ENCODE data around the gene PCCA.
"Not testable (repeated sequence)": the region's sequence is repeated elsewhere in the genome, so short reads cannot be mapped to it uniquely, and the experiment has no call there.

Gene PCCA

GRCh38 chr13:100514788-100515409 is 426.0 kb downstream of the PCCA start:
- DNase-seq = peak; percentile 89

- no peak for DNase-seq
These were observed 426.5 kb downstream of the PCCA start for GRCh38 chr13:100515410-100515800.

DNA sequence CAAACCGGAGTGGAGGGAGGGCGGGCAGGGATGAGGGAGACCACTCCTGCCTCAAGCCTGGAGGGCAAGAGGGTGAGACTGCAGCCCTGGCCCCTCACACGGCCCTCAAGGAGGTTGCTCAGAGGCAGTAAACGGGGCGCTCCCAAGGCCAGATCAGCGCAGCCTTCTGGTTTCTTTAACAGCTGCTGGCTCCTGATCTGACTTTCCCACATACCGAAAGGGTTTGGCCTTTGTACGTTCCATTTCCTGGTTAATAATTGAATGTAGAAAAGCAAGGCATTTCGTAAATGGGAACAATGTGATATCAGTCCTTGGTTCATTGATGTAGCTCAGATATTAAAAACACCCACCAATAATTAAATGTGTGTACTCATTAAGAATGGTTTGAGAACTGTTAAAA is 428.2 kb downstream of the PCCA start:
- no peak for DNase-seq

DNA sequence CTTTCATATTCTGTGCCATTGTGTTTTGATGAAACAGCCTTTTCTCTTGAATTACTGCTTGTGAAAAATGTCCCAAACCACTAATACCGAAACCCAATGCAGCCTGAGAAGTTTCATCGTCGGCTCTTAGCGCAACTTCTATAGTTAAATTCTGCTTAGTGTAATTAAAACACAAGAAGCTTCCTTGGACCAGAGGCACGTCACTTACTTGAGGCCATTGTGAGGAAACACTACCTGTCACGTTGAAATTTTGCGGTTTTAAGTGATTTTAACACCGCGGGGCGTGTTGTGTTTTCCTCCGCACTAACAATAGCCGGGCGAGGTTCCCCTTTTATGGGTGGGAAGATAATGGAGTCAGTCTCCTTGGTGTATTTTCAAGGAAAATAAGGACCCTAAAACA is 428.8 kb downstream of the PCCA start:
- no peak for DNase-seq

DNA sequence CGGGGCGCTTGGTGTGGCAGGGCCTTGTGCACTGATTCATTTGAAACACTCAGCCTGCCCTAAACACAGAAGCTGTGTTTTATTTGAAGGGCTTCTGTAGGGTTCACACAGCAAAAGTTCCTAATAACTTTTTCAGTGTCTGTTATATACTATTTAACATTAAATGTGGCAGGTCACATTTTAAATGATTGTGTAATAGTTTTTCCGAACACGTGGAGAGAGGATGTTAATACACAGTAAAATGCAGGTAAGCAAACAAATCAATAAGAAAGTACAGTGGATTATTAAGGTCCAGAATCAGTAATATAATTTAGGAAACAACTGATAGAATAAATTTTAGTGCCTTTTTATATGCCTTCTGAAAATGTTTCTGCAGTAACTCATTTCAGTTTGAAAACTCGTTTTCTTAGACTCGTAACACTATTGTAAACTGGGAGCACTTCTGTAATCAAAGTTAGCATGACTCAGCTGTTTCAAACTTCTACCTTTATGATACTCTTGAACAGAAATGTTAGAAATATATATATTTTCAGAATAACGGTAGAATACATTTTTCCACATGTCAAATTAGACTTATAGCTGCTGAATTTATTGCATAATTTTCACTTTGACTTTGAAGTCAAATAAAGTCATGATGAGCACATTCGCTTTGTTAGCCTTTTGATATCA is 429.6 kb downstream of the PCCA start:
- DNase-seq = no peak

DNA sequence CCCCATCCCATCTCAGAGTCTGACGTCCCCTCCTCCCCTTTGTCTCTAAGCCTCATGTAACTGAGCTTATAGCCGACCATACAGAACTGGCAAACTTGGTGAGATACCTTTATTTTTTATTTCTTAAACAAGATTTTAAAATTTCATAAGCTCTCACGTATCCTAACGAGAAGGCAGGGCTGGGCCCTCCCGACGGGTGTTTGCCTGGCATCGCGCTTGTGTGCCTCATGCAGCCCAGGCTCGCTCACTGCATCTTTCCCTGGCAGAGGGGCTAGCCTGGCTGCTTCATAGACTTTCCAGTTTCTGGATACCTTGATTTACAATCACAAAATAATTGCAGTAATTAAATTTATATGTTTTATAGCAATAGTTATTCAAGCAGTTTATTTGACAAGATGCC is 430.7 kb downstream of the PCCA start:
- no peak for DNase-seq

DNA sequence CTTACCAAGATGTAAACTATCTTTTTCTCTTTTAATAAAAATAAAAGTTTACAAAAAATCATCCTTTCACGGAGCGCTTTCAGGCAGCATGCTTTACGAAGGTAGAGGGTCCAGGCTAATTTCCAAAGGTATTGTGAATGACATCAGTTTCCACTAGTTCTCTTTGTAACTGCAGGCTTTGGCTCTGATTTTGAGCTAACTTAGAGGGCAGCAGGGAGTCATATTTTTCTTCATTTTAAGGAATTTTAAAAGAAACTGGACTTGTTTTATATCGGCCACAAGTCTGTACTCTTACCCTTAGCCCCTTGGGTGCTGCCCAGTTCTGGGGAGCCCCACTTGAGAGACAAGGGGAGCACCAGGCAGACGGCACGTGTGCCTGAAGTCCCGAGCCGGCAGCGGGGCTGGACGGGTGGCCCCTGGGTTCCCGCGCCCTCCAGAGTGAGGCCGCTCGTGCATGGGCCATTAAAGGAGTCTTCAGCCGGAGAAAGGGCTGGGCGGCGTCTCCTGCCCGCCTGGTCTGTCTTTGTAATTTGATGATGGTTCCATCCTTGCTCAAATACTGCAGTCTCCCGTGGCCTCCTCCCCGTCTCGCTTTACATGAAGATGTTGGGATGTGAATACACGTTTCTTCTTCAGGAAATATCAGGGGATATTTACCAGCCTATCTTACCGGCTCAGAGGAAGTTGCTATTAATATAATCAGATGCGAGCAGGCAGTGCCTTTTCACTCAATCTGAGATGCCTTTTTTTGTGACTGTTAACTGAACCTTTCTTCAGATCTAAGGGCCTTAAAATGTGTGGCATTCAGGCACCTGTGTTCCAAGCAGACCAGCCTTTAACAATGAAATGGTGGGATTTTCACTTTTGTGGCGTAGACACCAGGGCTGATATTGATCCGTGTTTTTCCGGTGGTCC is 432.3 kb downstream of the PCCA start:
- peak; percentile 50 for DNase-seq

GRCh38 chr13:100521851-100522617 is 433.1 kb downstream of the PCCA start:
- peak; percentile 96 for DNase-seq

DNA sequence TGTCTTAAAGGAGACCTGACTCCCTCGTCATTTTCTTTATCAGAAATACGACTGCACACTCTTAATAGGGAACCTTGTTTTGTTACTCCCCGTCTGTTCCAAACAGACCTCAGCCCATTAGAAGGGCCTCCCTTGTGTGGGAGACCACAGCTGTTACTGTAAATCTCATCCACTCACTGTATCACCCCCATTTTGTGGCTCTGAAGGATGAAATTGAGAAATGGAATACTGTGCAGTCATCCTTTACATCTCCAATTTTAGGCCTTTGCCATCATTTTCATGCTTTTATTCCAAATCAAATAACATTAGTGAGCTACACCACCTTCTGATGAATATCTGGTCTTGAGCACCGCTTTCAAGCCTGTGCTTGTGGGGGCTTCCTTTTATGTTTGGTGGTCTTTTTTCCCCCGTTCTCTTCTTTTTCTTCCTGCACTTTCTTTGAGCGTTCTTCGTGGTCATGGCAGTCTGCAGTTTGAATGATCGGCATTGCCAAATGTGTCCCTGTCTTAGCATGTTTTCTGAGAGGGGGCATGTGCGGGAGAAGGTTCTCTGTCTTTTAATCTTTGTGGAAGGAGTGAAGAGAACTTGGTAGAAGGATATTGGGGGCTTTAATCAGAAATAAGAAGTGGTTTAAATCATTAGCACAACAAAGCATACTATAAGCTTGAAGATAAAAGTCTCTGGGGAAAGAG is 433.9 kb downstream of the PCCA start:
- peak; percentile 89 for DNase-seq

DNA sequence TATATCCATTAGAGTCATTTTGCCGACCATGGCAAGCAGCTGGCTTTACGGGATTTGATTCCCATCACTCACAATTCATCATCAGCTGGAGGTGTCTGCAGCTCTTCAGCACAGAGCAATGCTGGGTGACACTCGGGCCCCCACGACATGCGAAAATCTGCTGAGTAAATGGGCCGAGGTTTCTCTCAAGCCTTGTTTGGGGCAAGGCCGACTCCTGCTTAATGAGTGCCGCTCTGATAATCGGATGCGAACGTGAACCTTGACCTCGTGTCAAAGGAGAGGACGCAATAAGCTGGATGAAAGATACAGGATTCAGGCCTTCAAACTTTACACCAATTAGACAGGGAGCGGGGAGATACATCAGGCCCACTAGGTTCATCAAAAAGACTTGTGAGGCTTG is 434.5 kb downstream of the PCCA start:
- peak; percentile 93 for DNase-seq

DNA sequence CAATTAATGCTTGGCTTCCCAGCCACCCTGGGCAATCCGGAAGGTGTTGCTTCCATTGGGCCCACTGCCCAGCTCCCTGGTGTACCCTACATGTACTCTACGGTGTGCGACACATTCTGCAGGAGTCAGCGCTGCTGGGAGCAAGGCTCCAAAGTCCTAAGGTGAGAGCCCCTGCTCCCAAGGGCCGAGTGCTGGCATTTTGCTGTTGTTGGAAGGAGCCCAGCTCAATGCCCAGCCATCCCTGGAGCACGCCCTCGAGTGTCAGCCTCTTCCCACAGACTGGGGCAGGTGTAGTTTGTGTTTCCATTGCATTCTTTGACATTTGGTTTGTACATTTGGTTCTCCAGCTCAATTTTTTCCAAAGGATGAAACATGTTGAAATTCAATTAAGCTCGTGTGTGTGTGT is 435.1 kb downstream of the PCCA start:
- no peak for DNase-seq

DNA sequence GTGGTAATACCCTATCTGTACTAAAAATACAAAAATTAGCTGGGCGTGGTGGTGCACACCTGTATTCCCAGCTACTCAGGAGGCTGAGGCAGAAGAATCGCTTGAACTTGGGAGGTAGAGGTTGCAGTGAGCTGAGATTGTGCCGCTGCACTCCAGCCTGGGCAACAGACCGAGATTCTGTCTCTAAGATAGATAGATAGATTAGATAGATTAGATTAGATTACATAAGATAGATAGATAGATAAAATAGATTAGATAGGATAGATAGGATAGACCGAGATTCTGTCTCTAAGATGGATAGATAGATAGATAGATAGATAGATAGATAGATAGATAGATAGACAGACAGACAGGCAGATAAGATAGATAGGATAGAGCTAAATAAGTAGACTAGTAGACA is 435.8 kb downstream of the PCCA start:
- not testable (repeated sequence) for DNase-seq

DNA sequence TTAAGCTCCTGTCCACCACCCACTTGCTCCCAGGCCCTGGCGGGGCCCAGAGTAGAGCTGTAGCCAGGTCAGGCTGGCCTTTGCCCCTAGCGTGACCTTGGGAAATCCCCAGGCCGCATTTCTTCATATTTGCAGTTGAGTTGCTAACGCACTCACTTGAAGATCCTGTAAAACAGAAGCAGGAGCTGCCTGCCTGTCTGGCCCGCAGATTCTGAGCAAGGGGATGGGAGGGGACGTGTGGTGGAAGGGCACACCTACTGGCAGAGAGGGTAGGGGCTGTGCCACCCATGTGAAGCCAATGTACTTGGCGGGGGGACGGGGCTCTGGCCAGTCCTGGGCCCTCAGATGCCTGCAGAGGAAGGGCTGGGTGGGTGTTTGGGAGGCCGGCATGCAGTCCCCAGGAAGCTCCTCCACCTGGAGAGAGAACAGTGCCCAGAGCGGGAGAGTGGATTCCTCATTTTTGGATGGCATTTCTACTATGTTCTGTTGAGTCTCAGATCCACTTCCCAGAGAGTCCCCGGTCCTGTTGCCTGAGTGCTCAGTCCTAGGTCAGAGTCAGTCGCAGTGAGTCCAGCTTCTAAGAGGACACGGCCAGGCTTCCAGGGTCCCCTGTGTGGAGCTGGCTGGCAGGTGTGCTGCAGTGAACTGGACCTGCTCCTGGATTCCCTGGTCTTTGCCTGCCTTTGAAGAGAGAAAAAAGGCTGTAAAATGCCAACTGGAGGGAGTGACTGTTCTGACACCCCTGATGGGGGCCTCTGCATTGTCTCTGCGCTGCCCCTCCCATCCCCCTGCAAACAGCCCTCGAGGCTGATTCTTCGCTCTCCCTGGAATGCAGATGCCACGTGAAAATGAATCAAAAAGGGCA is 436.8 kb downstream of the PCCA start:
- no peak for DNase-seq

GRCh38 chr13:100526318-100527000 is 437.6 kb downstream of the PCCA start:
- DNase-seq = no peak

DNA sequence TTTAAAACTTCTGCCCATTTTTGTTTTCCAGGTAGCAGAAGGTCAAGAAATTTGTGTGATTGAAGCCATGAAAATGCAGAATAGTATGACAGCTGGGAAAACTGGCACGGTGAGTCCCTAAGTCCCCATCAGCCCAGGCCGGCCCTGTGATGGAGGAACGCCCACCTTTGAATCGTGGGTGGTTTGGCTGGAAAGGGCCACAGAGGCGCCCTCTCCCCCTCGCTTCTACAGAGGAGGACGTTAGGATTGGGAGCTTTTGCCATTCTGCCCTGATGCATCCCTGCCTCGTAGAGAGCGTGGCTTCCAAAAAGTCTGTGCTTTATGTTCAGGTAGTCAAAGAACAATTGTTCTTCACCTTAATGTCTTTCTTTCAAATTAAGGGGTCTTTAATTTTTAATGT is 438.8 kb downstream of the PCCA start:
- DNase-seq = no peak

GRCh38 chr13:100528353-100528752 is 439.5 kb downstream of the PCCA start:
- no peak for DNase-seq

GRCh38 chr13:100528820-100529219 is 439.9 kb downstream of the PCCA start:
- no peak for DNase-seq

DNA sequence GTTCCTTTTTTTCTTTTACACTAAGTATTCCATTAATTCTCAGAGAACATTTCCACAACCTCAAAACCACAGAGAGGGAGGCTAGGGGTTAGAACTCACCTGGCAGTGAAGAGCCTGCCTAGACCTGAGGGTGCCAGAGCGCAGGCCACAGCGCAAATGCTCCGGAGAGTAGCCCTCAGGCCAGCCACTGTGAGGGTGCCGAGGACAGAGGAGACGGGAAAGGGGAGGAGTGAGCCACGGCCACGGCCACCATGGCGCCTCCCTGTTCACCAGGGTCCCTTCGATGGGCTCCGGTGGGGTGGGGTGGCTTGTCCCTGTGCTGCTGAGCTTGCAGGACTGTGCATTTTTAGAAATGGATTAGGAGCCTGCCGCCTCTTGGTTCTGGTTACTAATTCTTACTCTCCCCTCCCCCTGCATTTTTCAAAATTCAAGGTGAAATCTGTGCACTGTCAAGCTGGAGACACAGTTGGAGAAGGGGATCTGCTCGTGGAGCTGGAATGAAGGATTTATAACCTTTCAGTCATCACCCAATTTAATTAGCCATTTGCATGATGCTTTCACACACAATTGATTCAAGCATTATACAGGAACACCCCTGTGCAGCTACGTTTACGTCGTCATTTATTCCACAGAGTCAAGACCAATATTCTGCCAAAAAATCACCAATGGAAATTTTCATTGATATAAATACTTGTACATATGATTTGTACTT is 440.9 kb downstream of the PCCA start:
- no peak for DNase-seq

GRCh38 chr13:100530671-100531213 is 441.8 kb downstream of the PCCA start:
- DNase-seq = no peak

All from NCI-H1694 (cell line).